ENCODE data around the gene RSU1. TPM values are rescaled to one million over a fixed set of nuclear protein-coding genes. Genes with fewer than 3 reads are reported as not detected.

Gene RSU1
- total and polyA plus RNA-seq, 2 donors (not counting 1 experiment from before 2014, with no cell fraction given), result 46.9 to 252 TPM

DNA sequence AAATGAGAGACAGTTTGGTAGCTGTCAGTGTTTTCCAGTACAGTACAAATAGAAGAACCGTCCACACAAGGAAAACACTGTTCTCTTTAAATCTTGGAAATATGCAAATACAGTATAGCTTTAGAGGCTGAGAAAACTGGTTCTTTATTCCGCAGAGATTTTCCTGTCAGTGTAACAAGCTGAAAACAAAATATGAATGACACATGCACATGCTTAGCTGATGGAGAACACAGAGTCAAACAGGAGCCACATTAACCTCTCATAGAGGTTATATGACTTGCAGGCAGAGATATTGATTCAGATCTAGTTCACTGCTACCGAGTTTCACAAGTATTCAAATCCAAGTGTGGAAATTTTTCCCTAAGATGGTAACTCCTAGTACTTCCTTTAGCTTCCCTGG is 160.3 kb downstream of the RSU1 start:
- Histone ChIP-seq H3K79me2 (ENCODE audit: control insufficient read depth, insufficient read depth, low read length) (no peaks in the 10 kb centered on the region), H3K36me3 (ENCODE audit: control insufficient read depth, insufficient read depth, low read length) (no peaks in the 10 kb centered on the region)
- DNase-seq (ENCODE audit: low read depth in 2 of 2), result no peak

DNA sequence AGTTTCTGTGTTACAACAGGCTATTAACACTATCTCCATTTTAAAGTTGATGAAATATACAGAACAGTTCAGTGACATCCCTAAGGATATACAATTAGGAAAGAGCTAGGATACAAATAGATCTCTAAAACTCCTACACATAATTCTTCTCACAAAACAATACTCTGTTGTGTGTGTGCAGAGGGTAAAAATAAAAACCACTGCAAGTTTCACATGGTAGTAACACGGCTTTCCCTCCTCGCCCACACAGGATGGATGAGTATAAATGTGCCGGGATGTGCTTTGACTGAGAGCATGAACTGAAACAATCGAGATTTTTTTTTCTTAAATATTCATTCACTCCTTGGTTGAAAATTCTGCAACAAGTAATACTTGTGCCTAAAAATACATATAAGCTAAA is 164.0 kb downstream of the RSU1 start:
- Histone ChIP-seq H3K27ac (ENCODE audit: insufficient read depth, low read length) (no peak overlapping the region), H3K36me3 (ENCODE audit: control insufficient read depth, insufficient read depth, low read length) (no peaks in the 10 kb centered on the region), H3K4me1 (ENCODE audit: control insufficient read depth, extremely low read depth, insufficient read depth, low read length) (no peaks in the 10 kb centered on the region), H4K20me1 (ENCODE audit: control insufficient read depth, extremely low read depth, insufficient read depth, low read length) (no peaks in the 10 kb centered on the region), H3K27me3 (ENCODE audit: control insufficient read depth, insufficient read depth, low read length) (no peaks in the 10 kb centered on the region), H2AFZ (ENCODE audit: low read length) (no peak overlapping the region), H3K9me3 (ENCODE audit: control insufficient read depth, insufficient read depth, low read depth, low read length) (no peaks in the 10 kb centered on the region), H3K79me2 (ENCODE audit: control insufficient read depth, insufficient read depth, low read length) (no peaks in the 10 kb centered on the region), H3K9ac (ENCODE audit: insufficient read depth, low read length) (no peak overlapping the region), H3K4me2 (ENCODE audit: extremely low read depth, insufficient read depth, low read length) (no peak overlapping the region), H3K4me3 (replicated peaks in 1 of 4; ENCODE audit: control extremely low read depth in 1 of 4, insufficient read depth in 1 of 4, low read depth in 3 of 4, low read length in 4 of 4) (no peak overlapping the region)
- DNase-seq (ENCODE audit: low read depth in 2 of 2), result no peak
- TF ChIP-seq, protein P1, sequence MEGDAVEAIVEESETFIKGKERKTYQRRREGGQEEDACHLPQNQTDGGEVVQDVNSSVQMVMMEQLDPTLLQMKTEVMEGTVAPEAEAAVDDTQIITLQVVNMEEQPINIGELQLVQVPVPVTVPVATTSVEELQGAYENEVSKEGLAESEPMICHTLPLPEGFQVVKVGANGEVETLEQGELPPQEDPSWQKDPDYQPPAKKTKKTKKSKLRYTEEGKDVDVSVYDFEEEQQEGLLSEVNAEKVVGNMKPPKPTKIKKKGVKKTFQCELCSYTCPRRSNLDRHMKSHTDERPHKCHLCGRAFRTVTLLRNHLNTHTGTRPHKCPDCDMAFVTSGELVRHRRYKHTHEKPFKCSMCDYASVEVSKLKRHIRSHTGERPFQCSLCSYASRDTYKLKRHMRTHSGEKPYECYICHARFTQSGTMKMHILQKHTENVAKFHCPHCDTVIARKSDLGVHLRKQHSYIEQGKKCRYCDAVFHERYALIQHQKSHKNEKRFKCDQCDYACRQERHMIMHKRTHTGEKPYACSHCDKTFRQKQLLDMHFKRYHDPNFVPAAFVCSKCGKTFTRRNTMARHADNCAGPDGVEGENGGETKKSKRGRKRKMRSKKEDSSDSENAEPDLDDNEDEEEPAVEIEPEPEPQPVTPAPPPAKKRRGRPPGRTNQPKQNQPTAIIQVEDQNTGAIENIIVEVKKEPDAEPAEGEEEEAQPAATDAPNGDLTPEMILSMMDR (conservative IDR thresholded peaks at IDR 0.05 in 1 of 2, IDR thresholded peaks at IDR 0.05 in 1 of 2; ENCODE audit: low read depth in 1 of 2, low read length in 2 of 2), result no peak
- TF ChIP-seq EZH2 (IDR thresholded peaks at IDR 0.05; ENCODE audit: low read length, missing control alignments), result no peak

More for the DNA sequence above, 160.3 kb downstream of the RSU1 start:
- Histone ChIP-seq H3K9ac (ENCODE audit: insufficient read depth, low read length) (no peak overlapping the region), H3K9me3 (ENCODE audit: control insufficient read depth, insufficient read depth, low read depth, low read length) (no peaks in the 10 kb centered on the region), H3K4me2 (ENCODE audit: extremely low read depth, insufficient read depth, low read length) (no peak overlapping the region), H3K27ac (ENCODE audit: insufficient read depth, low read length) (no peak overlapping the region), H2AFZ (ENCODE audit: low read length) (no peak overlapping the region), H4K20me1 (ENCODE audit: control insufficient read depth, extremely low read depth, insufficient read depth, low read length) (no peaks in the 10 kb centered on the region), H3K4me3 (replicated peaks in 1 of 4; ENCODE audit: control extremely low read depth in 1 of 4, insufficient read depth in 1 of 4, low read depth in 3 of 4, low read length in 4 of 4) (no peak overlapping the region), H3K27me3 (ENCODE audit: control insufficient read depth, insufficient read depth, low read length) (no peaks in the 10 kb centered on the region), H3K4me1 (ENCODE audit: control insufficient read depth, extremely low read depth, insufficient read depth, low read length) (no peaks in the 10 kb centered on the region)
- no peak for TF ChIP-seq EZH2 (IDR thresholded peaks at IDR 0.05; ENCODE audit: low read length, missing control alignments)
- TF ChIP-seq, protein P1 (conservative IDR thresholded peaks at IDR 0.05 in 1 of 2, IDR thresholded peaks at IDR 0.05 in 1 of 2; ENCODE audit: low read depth in 1 of 2, low read length in 2 of 2), result no peak

DNA sequence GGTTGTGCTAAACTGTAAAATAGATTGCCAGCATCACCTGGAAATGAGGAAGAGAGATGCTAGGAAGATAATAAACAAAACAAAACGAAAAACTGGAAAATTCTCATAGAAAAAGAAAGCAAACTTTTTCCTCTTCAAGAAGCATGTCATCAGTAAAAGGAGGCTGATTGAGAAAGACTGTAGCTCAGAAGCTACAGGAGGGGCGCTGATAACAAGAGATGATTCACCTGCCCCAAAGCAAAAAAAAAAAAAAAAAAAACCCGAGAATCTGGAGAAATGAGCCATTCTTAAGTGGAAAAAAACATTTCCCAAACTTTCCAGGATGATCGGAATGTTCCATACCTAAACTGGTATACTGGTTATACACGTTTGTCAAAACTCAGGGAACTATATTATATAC is 165.1 kb downstream of the RSU1 start:
- H4K20me1 ChIP-seq (ENCODE audit: control insufficient read depth, extremely low read depth, insufficient read depth, low read length), result no peaks in the 10 kb centered on the region
- DNase-seq (ENCODE audit: low read depth in 2 of 2), result peak in 1 of 2 donors; percentile 49
- H3K4me3 ChIP-seq (replicated peaks in 1 of 4; ENCODE audit: control extremely low read depth in 1 of 4, insufficient read depth in 1 of 4, low read depth in 3 of 4, low read length in 4 of 4), result no peak overlapping the region
- no peaks in the 10 kb centered on the region for H3K27me3 ChIP-seq (ENCODE audit: control insufficient read depth, insufficient read depth, low read length)
- TF ChIP-seq EZH2 (IDR thresholded peaks at IDR 0.05; ENCODE audit: low read length, missing control alignments), result no peak
- TF ChIP-seq, protein P1 (conservative IDR thresholded peaks at IDR 0.05 in 1 of 2, IDR thresholded peaks at IDR 0.05 in 1 of 2; ENCODE audit: low read depth in 1 of 2, low read length in 2 of 2), result no peak
- H3K36me3 ChIP-seq (ENCODE audit: control insufficient read depth, insufficient read depth, low read length), result no peaks in the 10 kb centered on the region
- no peak overlapping the region for H2AFZ ChIP-seq (ENCODE audit: low read length)
- no peaks in the 10 kb centered on the region for H3K4me1 ChIP-seq (ENCODE audit: control insufficient read depth, extremely low read depth, insufficient read depth, low read length)
- H3K4me2 ChIP-seq (ENCODE audit: extremely low read depth, insufficient read depth, low read length), result no peak overlapping the region
- no peaks in the 10 kb centered on the region for H3K79me2 ChIP-seq (ENCODE audit: control insufficient read depth, insufficient read depth, low read length)
- H3K9ac ChIP-seq (ENCODE audit: insufficient read depth, low read length), result no peak overlapping the region
- no peaks in the 10 kb centered on the region for H3K9me3 ChIP-seq (ENCODE audit: control insufficient read depth, insufficient read depth, low read depth, low read length)
- H3K27ac ChIP-seq (ENCODE audit: insufficient read depth, low read length), result no peak overlapping the region
